Activated CD4-positive, alpha-beta T cell treated with anti-CD3 and anti-CD28 coated beads for 24 hours (primary cell): ENCODE measurements around the gene SMARCAL1.

Experiments used
- DNase-seq, 2 donors: peaks; one replicate each; pipeline ENCODE4 v3.0.0-alpha.2; 2020; ENCODE audit warnings: low read depth in 2 of 2

The SMARCAL1 gene

DNA sequence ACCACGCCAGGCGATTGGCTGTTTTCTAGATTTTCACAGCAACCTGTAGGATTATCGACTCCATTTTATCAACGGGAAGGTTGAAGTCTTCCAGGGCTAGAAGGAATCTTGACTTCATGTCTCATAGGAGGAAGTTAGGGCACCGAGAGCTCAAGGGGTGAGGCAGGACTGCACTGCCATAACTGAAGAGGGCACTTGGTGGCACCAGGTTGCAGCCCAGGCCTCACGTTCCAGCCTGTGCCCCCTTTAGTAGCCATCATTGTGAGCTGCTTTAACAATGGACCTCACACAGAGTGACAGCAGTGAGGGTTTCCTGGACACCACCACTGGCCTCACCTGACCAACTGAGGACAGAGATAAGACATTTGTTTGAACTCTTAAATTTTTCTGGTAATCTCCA, 63.5 kb downstream of the SMARCAL1 start:
- DNase-seq, result no peak

DNA sequence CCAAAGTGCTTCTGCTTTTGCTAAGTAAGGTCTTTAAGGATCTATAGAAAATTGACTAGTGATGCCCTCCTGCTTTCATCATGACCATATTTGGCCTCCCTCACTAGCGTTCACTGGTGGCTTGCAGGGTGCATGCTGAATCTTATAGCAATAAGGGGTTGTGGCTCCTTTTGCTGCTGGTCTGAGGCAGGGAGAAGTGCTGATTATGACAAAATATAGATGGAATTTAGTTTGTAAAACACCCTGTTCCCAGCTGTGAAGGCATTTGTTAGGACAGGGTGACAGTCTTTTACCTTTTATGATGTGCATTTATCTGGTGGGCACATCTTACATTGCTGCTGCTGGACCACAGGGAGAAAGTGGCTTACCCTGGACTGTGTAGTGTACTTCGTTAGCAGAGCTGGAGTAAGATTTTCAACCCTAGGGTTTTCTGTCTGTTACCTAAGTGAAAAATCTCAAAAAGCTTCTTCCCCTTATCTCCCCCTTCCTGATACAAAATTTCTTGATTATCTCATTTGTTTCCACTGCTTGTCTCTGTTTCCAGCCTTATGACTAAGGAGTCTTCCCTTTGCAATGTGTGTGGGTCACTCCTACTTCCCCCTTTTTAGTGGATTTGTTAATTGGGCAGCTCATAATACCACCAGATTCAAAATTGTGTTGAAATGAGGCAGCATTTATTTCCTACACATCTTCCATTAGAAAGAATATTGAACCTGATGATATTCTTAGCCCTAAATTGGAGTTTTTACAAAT, 65.2 kb downstream of the SMARCAL1 start:
- DNase-seq, result no peak

DNA sequence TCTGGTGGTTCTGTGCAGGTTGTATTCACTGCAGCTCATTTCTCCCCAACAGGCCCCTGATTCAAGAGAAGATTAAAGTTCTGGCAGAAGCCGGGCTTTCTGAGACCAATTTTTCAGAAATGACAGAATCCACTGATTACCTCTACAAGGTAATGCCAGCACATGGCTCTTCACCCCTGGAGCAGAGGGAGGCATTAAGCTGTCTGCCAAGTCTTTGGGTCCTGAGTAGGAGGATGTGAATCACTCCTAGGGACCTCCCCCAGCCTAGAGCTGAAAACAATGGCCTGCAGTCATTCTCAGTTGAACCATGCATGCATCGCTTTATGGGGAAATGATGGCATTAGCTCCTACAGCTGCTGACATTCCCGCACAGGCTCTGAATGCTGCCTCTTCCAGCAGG, 65.9 kb downstream of the SMARCAL1 start:
- DNase-seq, result no peak

DNA sequence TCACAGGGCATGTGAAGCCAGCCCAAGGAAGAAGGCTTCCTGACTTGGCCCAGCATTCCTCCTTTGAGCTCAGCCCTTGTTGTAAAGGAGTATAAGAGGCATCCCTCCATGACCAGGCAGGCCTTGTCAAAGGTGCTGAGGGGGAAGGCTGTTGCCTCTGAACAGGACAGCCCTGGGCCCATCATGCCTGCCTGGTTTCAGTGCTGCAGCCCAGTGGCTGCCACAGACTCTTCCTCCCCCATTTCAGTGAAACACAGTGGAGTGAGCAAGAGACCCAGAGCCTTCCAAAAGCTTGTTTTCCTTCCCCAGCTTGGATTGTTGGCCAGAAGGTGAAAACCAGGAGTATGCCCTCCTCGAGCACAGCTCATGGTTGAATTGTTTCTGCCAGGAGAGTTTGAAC, 66.5 kb downstream of the SMARCAL1 start:
- DNase-seq, result no peak

DNA sequence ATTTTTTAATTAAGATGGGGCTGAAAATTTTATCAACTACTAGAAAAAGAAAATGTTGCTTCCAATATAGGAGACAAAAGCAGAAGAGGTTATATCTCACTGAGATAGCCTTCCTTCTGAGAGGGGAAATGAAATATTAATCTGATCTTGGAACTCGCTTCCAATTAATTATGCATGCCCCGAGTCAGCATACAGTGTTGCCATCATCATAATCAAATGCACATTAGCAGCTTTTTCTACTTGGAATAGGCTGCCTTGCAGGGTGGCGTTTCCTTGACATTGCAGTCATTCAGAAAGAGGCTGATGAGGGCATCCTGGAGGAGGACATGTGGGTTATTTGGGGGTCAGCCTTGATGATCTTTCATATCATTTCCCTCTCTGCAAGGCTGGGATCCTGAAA, 67.9 kb downstream of the SMARCAL1 start:
- no peak for DNase-seq

DNA sequence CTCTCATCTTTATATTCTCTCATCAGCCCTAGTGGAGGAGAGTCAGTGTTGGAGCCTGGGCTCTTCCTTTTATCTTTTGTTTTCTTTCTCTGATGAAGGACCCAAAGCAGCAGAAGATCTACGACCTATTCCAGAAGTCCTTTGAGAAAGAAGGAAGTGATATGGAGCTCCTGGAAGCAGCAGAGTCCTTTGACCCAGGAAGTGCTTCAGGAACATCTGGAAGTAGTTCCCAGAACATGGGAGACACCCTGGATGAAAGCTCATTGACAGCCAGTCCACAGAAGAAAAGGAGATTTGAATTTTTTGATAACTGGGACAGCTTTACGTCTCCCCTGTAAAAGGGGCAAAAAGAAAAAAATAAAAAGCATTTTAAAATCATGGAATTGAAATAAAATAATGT, 70.4 kb downstream of the SMARCAL1 start:
- DNase-seq, result no peak

DNA sequence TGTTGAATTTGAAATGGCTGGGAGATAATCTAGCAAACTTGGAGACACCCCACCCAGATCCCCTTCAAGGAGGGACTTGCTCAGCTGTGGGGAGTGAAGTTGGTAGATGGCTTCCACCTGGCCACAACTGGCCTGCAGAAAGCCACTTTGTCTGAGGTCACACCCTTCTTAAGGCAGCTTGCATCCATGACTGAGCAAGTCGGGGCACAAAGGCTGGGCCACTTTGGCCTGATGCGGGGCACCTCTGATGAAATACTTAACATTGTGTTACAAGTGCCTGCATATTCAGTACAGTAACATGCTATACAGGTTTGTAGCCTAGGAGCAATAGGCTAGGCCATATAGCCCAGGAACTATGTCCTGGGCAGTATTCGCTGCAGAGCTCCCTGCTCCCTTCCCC, 73.0 kb downstream of the SMARCAL1 start:
- DNase-seq, result no peak

DNA sequence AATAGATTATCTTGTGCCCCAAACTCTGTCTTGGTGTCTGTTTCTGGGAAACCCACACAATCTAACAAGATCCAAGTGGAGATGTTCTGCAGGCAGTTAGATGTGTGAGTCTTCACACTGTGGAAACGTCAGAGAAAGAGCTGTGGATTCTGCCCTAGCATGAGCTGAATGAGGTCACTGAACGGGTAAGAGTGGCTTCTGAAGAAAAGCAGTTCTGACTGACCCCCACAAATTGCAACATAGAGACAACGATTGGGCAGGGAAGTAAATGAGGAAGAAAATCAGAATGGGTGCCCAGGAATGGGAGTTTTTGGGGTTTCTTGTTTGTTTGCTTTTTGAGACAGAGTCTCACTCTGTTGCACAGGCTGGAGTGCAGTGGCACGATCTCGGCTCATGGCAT, 73.5 kb downstream of the SMARCAL1 start:
- no peak for DNase-seq

DNA sequence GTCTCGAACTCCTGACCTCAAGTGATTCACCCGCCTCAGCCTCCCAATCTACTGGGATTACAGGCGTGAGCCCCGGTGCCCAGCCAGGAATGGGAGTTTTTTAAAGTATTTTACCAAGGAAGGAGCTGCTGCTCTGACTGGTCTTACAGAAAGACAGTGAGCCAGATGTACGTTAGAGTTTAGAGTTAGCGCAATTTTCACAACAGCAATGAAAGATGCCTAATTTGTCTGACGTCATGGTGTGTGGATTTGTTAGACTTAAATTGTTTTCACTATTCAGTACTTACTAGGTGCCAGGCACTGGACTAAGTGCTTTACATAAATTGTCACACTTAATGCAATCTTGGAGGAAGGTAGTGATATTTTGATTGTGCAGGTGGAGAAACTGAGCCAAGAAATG, 74.0 kb downstream of the SMARCAL1 start:
- no peak for DNase-seq

DNA sequence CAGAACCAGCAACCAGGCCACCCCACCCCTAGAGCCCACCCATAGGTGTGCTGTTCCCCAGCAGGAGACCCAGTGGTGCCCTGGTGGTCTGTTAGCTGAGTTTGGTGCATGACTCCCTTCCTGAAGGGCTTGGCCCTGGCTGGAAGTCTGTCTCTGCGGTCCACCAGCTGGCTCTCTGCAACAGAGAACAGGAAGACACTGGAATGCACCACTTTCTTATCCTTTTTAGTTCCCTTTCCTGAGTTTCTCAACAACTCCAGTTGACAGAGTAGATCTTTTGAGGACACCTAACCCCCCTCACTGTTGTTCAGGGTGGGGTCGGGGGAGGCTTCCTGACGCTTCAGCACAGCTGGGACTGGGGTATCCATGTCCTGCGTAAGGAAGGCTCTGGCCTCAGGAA, 74.4 kb downstream of the SMARCAL1 start:
- DNase-seq, result no peak

DNA sequence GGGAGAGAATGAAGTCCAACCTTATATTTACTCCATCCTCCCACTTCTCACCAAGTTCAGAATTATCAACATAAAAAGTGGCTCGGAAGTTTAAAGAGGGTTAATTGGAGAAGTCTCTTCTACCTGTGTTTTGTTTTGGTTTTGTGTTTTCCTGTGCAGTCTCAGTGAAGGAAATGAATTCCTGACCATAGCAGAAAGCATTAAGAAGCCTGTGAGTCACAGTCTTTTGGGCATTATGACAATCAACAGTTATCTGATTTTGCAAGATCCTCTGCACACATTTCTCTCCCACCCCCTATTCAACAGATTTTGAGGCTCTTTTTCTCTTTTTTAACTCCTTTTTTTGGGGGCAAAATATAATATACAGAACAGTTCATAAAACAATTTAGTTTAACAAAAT, 77.8 kb downstream of the SMARCAL1 start:
- no peak for DNase-seq

DNA sequence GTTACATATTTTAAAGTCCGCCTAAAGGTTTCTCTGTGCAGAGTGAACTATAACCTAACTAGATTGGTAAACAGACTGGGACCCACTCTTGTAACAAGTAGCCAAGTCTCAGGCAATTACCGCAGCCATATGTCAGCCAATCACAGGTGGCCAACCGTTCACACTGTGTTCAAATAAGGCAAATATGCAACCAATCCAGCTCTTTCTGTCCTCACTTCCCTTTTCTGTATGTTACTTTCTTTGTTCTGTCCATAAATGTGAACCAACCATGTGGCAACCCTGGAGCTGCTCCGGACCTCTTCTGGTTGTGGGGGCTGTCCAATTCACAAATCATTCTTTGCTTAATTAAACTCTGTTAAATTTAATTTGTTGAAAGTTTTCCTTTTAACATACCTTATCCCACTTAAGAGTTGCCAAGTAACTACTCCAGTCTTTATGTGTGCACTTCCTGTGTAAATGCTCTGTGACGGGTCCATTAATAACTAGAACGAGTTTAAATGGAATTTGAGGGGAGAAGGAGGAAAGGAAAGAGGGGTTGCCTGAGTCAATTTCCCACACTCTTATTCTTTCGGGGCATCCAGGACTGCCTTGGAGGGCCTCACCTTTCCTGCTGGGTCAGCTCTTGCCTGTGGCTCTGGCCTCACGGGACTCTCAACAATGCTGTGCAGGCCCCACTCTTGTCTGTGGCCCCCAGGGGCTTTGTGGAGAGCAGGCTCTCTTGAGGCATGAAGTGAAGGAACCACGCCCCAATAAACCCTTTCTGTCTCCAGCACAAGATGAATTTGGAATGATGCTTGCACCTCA, 79.7 kb downstream of the SMARCAL1 start:
- DNase-seq, result no peak

DNA sequence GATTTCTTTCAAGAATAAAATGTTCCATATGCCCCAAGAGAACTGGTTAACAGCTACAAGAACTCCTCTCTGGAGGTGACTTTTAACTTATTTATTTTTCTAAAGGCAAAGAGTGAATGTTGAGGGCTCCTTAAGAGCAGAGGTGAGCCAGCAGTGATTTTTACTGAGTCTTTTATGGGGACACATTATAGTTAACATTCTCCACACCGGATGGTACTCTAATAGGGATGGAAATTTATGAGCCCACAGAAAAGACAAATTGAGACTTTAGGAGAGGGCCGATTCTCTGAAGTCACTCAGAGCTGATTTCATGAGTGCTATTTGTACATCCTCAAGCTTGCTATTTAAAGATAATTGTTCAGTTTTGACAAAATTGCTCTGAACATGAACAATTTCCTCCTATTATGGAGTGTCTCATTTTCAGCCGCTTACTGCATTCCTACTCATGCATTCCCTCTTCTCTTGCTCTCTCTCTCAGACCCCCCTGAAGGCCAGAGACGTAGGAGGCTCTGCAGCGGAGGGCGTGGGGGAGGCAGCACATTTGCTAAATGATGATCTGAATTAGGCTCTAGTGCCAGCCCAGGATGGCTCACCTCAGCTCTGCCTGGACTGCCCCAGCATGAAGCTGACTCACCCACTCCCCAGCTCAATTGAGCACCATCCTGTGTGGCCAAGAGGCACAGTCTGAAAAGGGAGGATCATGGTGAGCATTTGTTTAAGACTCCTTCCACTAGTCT, 80.5 kb downstream of the SMARCAL1 start:
- no peak for DNase-seq

DNA sequence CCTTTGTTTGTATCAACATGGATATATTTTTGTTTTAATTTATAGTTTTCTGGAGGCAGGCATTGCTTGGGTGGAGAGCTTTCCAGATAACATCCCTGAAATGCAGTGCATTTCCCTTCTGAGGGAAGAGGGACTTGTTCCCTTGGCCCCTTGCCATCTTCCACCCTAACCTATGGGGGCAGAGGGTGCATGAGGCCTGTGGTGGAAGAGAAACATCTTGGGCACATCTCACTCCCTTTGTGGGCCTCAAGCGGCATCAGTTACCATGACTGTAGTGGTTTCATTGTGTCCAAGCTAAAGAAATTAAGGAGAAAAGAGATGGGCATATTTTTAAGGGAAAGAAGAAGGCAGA, 81.0 kb downstream of the SMARCAL1 start:
- DNase-seq, result no peak

DNA sequence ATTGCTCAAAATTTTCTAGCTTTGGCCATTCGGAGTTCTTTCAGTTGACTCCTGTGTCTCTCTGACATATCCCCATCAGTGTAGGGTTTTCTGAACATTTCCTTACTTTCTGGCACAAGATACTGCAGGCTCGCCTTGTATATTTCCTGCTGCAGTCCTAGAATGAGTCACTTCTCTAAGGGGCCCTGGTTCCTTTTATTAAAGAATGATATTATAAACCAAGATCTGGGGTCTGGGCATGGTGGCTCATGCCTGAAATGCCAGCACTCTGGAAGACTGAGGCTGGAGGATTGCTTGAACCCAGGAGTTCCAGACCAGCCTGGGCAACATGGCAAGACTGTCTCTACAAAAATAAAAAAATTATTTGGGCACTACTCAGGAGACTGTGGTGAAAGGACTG, 83.4 kb downstream of the SMARCAL1 start:
- DNase-seq, result no peak

DNA sequence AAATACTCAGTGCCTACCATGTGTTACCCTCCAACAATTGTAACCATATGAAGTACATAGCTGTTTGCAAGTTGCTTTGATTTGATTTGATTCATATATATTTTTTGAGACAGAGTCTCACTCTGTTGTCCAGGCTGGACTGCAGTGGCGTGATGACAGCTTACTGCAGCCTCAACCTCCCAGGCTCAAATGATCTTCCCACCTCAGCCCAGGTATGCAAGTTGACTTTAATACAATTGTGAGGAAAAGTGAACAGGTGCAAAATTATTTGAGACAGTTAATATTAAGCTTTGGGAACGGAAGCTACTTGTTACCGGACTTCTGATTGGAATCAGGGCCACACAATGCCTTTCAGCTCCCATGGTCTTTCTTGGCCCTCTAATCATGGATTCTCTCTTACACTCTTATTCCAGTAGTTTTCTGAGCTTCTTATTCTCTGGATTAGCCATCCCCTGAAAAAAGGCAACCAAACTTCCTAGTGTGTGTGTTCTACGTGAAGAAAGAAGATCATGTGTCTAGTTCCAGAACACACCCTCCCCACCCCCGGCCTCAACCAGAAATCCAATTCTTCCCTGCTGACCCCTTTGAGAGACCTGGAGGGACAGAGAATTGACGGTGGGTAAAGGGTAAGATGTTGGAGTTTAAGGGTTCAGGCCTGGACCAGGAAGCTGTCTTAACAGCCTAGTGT, 85.2 kb downstream of the SMARCAL1 start:
- no peak for DNase-seq

DNA sequence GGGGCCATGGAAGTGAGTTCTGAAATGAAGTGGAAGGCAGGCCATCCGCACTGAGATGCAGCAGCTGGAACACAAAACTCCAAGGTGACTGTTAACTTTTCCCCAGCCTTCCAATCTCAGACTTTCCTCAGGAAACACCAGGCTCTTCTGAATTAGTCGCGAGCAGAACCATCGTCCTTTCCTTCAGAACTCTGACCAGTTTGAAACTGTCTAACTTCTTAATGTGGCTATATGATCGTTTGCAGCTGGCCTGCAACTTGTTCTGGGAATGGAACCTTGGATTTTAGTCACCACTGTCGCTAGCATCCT, 85.7 kb downstream of the SMARCAL1 start:
- DNase-seq, result no peak

DNA sequence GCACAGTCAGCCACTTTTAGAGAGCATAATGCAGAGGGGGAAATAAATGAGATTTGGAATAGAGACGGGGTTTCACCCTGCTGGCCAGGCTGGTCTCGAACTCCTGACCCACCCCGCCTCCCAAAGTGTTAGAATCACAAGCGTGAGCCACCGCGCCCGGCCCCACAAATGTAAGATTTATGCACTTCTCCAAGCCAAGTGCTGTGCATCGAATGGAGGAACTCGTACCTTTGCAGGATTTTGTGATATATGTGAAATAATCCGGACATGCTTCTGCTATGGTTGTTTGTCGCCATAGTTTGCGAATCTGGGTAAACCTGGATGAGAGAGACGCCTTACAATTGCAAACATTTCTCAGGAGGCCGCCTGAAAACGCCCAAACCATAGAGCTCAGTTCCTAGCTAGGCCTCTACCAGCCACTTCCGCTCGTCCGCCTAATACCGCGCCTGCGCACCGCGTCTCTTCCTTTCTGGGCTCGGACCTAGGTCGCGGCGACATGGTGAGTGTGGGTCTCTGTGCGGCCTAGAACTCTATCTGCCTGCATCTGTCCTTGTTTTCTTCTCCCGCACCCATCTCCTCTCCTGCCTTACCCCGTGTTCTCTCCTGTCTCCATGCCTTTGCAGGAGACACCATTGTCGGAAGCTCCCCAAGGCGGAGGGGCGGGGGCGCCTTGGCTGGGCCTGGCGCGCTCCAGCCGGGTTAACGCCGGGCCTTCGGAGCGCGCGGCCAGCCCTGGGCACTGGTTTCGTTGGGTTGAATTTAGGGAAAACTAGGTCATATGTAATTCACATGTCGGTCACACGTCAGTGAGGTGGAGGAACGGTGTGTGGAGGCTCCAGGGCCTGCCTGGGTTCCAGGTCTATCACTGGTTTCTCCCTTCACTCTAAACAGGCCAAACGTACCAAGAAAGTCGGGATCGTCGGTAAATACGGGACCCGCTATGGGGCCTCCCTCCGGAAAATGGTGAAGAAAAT, 86.4 kb downstream of the SMARCAL1 start, which contains the start of gene RPL37A:
RPL37A (plus strand) TSS at position 466 of the 974 bp plus-strand sequence; CDS start at position 497, 31 bp downstream.
- DNase-seq, result peak; percentile 83 to 85

DNA sequence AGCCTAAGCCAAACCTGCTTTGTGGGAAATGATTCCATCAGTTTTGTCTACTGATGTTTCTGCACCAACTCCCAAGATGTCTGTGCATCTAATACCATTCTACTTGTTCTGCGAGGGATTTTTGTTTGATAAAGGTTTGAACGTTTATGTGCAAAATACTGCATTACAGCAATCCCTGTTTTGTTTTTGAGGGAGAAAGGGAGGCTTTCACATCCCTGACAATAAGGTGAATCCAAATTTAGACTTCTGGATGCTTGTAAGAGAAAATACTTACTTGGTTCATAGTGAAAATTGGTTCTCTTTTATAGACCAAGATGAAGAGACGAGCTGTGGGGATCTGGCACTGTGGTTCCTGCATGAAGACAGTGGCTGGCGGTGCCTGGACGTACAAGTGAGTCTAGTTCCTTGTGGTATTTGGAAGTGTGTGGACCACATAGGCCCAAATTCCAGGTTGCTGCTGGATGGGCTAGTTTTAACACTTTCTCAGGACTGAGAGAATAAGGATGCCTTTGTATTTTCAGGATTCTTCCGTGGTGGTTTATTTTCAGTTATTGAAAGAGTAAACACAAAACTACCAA, 87.4 kb downstream of the SMARCAL1 start:
- DNase-seq, result no peak

DNA sequence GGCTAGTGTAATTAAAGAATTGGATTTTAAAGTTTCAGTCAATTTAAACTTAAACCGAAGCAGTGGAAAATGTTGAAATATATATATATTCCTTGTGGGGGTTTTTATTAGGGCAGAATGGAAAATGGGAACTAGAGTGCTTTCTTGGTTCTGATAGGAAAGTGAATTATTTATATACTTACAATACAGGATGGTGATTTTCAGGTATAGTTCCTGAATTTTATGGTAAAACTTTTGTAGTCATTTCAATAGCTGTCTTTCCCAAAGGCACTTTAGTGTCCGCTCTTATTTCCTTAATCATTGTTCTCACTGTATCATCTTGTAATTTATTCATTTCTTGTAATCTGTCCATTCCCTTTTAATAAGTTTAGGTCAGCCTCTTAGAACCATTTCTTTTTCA, 88.3 kb downstream of the SMARCAL1 start:
- no peak for DNase-seq

DNA sequence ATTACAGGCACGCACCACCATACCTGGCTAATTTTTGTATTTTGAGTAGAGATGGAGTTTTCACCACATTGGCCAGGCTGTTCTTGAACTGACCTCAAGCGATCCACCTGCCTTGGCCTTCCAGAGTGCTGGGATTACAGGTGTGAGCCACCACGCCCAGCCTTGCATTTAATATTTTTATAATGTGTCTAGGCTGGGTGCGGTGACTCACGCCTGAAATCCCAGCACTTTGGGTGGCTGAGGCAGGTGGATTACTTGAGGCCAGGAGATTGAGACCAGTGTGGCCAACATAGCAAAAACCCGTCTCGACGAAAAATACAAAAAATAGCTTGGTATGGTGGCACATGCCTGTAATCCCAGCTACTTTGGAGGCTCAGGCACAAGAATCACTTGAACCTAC, 89.6 kb downstream of the SMARCAL1 start:
- DNase-seq, result no peak
